D341Med (cell line): Measurements from ENCODE around the gene NCKAP1.
"Not testable (repeated sequence)": the region's sequence is repeated elsewhere in the genome, so short reads cannot be mapped to it uniquely, and the experiment has no call there.

Experiments used
- DNase-seq: peaks from one replicate; pipeline ENCODE4 v3.0.0; 2012; ENCODE audit warnings: low spot score

NCKAP1 gene

GRCh38 chr2:183009249-183009899, 28.9 kb downstream of the NCKAP1 start:
- no peak for DNase-seq

GRCh38 chr2:183001948-183002347, 36.3 kb downstream of the NCKAP1 start:
- no peak for DNase-seq

- DNase-seq = no peak
Observed at GRCh38 chr2:183000846-183001245, 37.4 kb downstream of the NCKAP1 start.

GRCh38 chr2:182999348-183000028, 38.8 kb downstream of the NCKAP1 start:
- DNase-seq = no peak

GRCh38 chr2:182994228-182994912, 43.9 kb downstream of the NCKAP1 start:
- DNase-seq = no peak

GRCh38 chr2:182982941-182983340, 55.3 kb downstream of the NCKAP1 start:
- no peak for DNase-seq

- DNase-seq = not testable (repeated sequence)
Observed at GRCh38 chr2:182981475-182981874, 56.8 kb downstream of the NCKAP1 start.

GRCh38 chr2:182980652-182981051, 57.6 kb downstream of the NCKAP1 start:
- peak; percentile 9 for DNase-seq

- peak; percentile 28 for DNase-seq
Observed at GRCh38 chr2:182980115-182980514, 58.1 kb downstream of the NCKAP1 start.

- no peak for DNase-seq
Observed at GRCh38 chr2:182977463-182977862, 60.8 kb downstream of the NCKAP1 start.

GRCh38 chr2:182973441-182974352, 64.6 kb downstream of the NCKAP1 start:
- DNase-seq = no peak

- DNase-seq = no peak
Observed at GRCh38 chr2:182972548-182972942, 65.7 kb downstream of the NCKAP1 start.

GRCh38 chr2:182971820-182972547, 66.3 kb downstream of the NCKAP1 start:
- DNase-seq = no peak

- DNase-seq = no peak
Observed at GRCh38 chr2:182970486-182970885, 67.8 kb downstream of the NCKAP1 start.

- DNase-seq = no peak
Observed at GRCh38 chr2:182968493-182968892, 69.8 kb downstream of the NCKAP1 start.

- not testable (repeated sequence) for DNase-seq
Observed at GRCh38 chr2:182966356-182966755, 71.9 kb downstream of the NCKAP1 start.

- no peak for DNase-seq
Observed at GRCh38 chr2:182962641-182963040, 75.6 kb downstream of the NCKAP1 start.

GRCh38 chr2:182960869-182961268, 77.4 kb downstream of the NCKAP1 start:
- not testable (repeated sequence) for DNase-seq

- DNase-seq = no peak
Observed at GRCh38 chr2:182954789-182955188, 83.5 kb downstream of the NCKAP1 start.

GRCh38 chr2:182952741-182953450, 85.4 kb downstream of the NCKAP1 start:
- DNase-seq = no peak
